ENCODE measurements around the gene ROBO1. TPM values are rescaled to one million over a fixed set of nuclear protein-coding genes. Genes with fewer than 3 reads are reported as not detected.

Gene ROBO1
- total and polyA plus RNA-seq, 12 donors: 6.4 to 144 (median 43.9) TPM

DNA sequence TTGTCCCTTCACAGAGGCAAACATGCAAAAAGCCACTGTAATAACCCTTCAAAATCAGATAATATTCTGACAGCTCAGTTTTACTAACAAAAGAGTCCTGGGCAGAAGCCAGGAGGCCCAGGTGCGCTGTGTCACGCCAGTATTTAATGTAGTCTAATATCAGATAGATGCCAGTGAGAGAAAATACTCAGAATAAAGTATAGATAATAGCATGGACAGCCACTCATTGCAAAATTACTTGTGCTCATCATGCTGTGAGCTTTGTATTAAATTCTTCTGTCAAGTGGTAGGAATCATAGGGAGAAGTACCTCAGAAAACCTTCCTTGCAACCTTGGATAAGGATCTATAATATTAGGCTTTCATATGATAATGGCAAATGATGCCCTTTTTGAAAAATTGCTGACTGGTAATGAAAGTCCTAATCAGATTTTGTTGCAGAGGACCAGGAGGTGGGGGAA lies 1154.3 kb downstream of the ROBO1 start:
- no peak for DNase-seq
- no peak for TF ChIP-seq POLR2A (IDR thresholded peaks at IDR 0.05)
- TF ChIP-seq, protein P1, sequence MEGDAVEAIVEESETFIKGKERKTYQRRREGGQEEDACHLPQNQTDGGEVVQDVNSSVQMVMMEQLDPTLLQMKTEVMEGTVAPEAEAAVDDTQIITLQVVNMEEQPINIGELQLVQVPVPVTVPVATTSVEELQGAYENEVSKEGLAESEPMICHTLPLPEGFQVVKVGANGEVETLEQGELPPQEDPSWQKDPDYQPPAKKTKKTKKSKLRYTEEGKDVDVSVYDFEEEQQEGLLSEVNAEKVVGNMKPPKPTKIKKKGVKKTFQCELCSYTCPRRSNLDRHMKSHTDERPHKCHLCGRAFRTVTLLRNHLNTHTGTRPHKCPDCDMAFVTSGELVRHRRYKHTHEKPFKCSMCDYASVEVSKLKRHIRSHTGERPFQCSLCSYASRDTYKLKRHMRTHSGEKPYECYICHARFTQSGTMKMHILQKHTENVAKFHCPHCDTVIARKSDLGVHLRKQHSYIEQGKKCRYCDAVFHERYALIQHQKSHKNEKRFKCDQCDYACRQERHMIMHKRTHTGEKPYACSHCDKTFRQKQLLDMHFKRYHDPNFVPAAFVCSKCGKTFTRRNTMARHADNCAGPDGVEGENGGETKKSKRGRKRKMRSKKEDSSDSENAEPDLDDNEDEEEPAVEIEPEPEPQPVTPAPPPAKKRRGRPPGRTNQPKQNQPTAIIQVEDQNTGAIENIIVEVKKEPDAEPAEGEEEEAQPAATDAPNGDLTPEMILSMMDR (IDR thresholded peaks at IDR 0.05): no peak
- Histone ChIP-seq H3K9me3 (replicated peaks in 1 of 3) (peaks cover 0 to 4% (median 0%) of the 10 kb centered on the region in 3 donors), H3K27ac (no peak overlapping the region), H3K27me3 (no peaks in the 10 kb centered on the region), H3K4me1 (replicated peaks in 1 of 2) (no peaks in the 10 kb centered on the region), H3K36me3 (replicated peaks in 1 of 2) (peaks cover 0 to 3% of the 10 kb centered on the region in 2 donors), H3K4me3 (no peak overlapping the region)
- intact Hi-C loops (cut with DNase I): no loop called here
- 89 to 96% (median 90%) methylated on average over 2 of the region's 2 CpGs for WGBS, 4 donors

DNA sequence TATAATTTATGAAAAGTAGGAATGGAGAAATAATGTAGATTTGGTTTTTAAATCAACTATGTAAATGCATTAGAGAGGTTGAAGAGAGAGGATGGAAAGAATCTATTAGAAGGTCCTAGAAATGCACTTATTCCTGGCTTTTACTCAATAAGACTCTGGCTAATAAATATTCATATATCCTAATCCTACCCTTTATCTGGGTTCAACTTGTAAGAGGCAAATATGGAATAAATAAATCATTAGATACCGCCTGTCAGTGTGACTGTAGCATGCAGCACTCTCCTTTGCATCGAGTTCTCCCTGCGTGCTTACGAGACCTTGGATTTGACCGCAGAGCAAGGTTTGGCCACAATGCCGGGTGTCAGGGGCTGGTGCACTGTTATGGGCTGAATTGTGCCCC lies 1156.5 kb downstream of the ROBO1 start:
- no peak for TF ChIP-seq POLR2A (IDR thresholded peaks at IDR 0.05)
- TF ChIP-seq, protein P1 (IDR thresholded peaks at IDR 0.05): no peak
- Histone ChIP-seq H3K4me3 (no peak overlapping the region), H3K27ac (no peak overlapping the region), H3K9me3 (replicated peaks in 1 of 3) (peaks cover 0 to 4% (median 0%) of the 10 kb centered on the region in 3 donors), H3K27me3 (no peaks in the 10 kb centered on the region), H3K36me3 (replicated peaks in 1 of 2) (no peaks in the 10 kb centered on the region), H3K4me1 (replicated peaks in 1 of 2) (no peaks in the 10 kb centered on the region)
- WGBS, 4 donors: 97 to 98% (median 97%) methylated on average over 6 of the region's 6 CpGs
- no peak for DNase-seq
- intact Hi-C loops (cut with DNase I): no loop called here

DNA sequence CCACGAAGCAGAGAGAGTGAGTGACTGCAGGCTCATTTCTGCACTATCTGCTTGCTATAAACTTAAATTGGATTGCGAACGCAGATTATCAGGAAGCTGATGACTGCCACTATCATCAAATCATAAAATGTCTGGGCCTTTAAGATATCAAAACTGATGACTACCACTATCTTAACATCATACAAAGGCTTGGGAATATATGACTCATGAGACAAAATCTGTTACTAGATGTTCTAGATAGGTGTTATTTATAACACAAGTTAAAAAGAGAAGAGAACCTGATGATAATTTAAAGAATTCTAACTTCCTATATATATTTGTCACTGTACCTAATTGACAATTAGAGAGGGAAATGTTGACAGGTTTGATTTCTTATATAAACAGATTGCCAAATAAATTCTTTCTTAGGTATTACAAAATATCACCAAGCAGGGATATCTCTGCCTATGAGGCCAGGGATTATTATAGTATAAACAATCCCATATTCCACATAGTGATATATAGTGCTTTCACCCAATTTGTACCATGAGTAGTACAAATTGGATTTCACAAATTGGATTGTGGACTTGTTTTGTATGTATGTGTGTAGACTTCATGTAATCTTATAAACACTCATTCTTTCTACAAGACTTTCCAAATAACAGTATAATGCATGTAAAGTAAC lies 1157.2 kb downstream of the ROBO1 start:
- Histone ChIP-seq H3K9me3 (replicated peaks in 1 of 3) (peaks cover 0 to 4% (median 0%) of the 10 kb centered on the region in 3 donors), H3K27me3 (no peaks in the 10 kb centered on the region), H3K27ac (no peak overlapping the region), H3K4me3 (no peak overlapping the region), H3K36me3 (replicated peaks in 1 of 2) (no peaks in the 10 kb centered on the region), H3K4me1 (replicated peaks in 1 of 2) (no peaks in the 10 kb centered on the region)
- 57 to 83% (median 72%) methylated on average over 3 of the region's 3 CpGs for WGBS, 4 donors
- intact Hi-C loops (cut with DNase I): no loop called here
- DNase-seq: no peak
- TF ChIP-seq, protein P1 (IDR thresholded peaks at IDR 0.05): no peak
- no peak for TF ChIP-seq POLR2A (IDR thresholded peaks at IDR 0.05)

DNA sequence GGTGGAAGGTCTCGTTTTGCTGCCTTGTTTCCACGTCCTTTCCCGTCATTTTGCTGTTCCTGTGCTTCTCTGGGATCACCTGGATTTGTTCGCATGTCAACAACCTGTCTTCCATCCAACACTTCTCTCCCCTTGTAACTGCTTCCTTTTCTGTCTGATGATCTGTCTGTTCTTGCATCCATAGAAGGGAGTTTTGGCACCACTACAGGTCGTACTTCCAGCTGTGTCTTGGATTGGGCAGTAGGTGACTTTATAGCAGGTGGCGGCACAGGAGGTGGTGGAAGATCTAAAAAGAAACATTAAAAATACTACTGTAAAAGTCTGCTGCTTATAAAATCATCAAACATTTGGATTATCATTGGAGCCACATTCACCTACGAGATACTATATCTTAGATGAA lies 1161.0 kb downstream of the ROBO1 start:
- Histone ChIP-seq H3K36me3 (replicated peaks in 1 of 2) (no peaks in the 10 kb centered on the region), H3K4me3 (no peak overlapping the region), H3K27ac (no peak overlapping the region), H3K27me3 (no peaks in the 10 kb centered on the region), H3K4me1 (replicated peaks in 1 of 2) (no peaks in the 10 kb centered on the region), H3K9me3 (replicated peaks in 1 of 3) (peaks cover 0 to 4% (median 0%) of the 10 kb centered on the region in 3 donors)
- no peak for DNase-seq
- intact Hi-C loops (cut with DNase I): no loop called here
- TF ChIP-seq POLR2A (IDR thresholded peaks at IDR 0.05): no peak
- TF ChIP-seq, protein P1 (IDR thresholded peaks at IDR 0.05): no peak
- 90 to 96% (median 95%) methylated on average over 7 of the region's 7 CpGs for WGBS, 4 donors
